GM19023 (cell line): ENCODE results near the gene SLN.
"Not testable (repeated sequence)": the region's sequence is repeated elsewhere in the genome, so short reads cannot be mapped to it uniquely, and the experiment has no call there.

Source experiments
- ATAC-seq: cut with Tn5 transposase; IDR thresholded peaks from one replicate; pipeline ENCODE4 v1.9.1; 2021; ENCODE audit warnings: mild to moderate bottlenecking, moderate library complexity; ENCODE audit not compliant: unreplicated experiment

SLN gene

DNA sequence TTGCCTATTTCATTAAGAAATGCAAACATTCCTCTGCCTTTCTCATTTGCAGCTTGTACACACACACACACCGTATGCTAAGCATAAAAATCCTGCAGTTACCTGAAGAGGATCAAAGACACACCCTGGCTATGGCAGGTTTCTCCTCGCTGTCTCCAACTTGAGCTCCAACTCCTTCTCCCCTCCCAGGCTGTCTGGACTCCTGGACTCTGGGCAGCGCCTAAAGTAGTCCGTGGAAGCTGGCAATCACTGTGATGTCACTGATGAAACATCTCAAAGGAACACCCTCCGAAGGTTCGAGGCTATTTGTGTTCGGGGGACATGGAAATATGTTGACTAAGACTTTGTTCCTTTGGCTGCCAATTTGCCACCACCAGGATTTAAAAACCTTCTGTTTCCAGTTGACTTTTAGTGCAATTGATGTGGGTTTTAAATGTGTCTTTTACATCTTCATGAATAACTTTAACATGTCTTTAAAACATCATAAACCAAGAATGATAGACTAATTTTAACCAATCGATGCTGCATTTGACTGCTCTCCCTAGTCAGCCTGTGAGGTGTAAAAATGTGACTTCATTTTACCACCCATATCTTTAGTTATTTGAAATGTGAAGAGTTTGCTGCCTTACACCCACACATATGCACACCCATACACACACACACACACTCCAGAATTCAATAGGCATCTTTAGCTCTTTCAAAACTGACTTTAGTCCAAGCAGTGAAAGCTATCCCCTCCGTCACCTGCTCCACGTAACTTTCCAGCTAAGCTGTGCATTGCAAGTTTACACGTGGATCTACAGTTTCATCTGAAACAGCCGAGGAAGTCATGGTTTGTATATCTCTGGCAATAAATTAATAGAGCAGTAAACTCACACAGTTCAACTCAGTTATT, at the start of gene SLN:
Gene SLN, minus strand, starts transcription at position 196 of the 895 bp plus-strand sequence.
- ATAC-seq: no peak

DNA sequence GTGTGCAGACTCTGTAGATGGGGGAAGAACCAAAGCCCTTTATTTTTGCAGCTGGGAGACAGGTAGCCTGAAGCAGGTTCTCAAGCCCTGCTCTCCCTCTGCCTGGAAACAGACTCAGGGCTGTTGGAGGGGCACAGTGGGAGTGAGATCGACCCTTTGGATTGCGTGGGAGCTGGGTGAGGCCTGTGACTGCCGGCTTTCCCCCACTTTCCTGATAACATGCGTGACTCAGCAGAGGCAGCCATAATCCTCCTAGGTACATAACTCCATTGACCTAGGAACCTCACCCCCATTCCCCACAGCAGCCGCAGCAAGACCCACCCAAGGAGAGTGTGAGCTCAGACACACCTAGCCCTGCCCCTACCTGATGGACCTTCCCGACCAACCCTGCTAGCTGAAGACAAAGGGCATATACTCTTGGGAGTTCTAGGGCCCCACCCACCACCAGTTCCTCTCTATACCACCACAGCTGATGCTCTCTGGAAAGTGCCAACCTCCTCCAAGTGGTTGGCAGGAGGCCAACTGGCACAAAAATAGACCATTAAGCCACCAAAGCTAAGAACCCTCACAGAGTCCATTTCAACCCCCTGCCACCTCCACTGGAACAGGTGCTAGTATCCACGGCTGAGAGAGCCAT, 47.0 kb upstream of the SLN start:
- ATAC-seq: not testable (repeated sequence)

DNA sequence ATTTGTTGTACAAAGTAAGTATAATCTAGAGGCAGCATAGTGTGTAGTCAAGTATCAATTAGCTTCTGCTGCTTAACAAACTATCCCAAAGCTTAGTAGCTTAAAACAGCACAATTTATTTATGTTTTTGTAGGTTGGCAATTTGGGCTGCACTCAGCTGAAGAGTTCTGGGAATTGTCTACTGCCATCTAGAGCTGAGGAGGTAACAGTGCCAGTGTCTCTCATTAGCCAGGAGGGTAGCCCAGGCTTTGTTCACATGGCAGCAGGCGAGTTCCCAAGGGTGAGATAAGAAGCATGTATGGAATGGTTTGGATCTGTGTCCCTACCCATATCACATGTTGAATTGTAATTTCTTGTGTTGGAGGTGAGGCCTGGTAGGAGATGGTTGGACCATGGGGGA, 45.8 kb upstream of the SLN start:
- no peak for ATAC-seq

GRCh38 chr11:107756553-107756952, 44.7 kb upstream of the SLN start:
- ATAC-seq: no peak

- ATAC-seq: no peak
These were observed 41.3 kb upstream of the SLN start for GRCh38 chr11:107752949-107753822.

GRCh38 chr11:107752508-107752907, 40.7 kb upstream of the SLN start:
- no peak for ATAC-seq

GRCh38 chr11:107751082-107751481, 39.2 kb upstream of the SLN start:
- no peak for ATAC-seq

- ATAC-seq: no peak
These were observed 38.5 kb upstream of the SLN start for GRCh38 chr11:107750313-107750712.

DNA sequence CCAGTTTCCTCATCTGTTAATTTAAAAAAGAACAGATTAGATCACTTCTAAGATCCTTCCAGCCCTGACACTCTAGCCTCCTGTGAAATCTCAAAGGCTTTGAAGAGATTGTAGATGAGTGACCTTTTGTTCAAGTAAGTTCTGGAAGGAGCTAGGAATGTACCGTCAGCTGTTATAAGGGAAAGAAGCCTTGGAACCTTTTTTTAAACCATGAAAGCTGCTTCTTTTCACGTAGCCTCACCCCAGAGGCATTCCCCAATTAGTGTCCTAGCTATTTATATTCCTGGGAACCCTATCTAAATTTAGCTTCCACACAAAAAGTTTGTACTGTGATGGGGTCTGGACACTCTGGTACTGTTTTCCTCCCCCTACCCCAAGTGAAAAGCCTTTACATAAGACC, 35.8 kb upstream of the SLN start:
- no peak for ATAC-seq

DNA sequence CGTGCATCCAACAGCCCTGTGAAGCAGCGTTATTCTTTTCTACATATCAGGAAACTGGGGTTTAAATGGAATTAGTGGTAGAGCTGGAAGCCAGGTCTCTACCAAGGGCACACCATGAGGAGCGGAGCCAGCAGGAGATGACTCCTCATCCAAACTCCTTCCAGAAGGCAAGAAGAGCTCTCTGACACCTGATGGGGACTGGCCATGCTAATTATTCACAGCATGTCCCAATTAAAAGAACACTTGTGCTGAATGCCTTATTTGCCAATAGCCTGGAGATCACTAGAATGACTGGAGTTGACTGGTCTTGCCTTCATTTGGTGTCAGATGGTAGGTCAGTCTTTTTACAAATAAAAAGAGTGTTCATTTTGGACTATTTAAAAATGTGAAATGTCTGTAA, 32.9 kb upstream of the SLN start:
- no peak for ATAC-seq

DNA sequence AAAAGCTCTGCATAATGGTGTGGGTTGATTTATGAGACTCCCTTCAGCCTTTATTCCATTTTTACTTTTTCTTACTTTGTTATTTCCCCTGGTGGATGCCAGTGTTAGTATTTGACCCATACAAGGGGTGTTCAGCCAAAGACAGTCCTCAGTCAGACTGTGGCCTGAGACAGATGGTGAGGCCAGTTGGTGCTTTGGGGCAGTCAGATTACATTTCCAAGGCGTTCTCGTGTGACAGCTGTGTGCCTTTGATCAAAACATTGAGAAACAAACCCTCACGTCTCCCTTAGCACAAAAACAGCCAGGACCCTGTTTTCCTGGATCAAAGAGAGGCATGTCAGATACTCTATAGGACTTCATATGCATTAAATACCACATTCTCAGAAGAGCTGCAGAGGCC, 31.3 kb upstream of the SLN start:
- ATAC-seq: no peak

DNA sequence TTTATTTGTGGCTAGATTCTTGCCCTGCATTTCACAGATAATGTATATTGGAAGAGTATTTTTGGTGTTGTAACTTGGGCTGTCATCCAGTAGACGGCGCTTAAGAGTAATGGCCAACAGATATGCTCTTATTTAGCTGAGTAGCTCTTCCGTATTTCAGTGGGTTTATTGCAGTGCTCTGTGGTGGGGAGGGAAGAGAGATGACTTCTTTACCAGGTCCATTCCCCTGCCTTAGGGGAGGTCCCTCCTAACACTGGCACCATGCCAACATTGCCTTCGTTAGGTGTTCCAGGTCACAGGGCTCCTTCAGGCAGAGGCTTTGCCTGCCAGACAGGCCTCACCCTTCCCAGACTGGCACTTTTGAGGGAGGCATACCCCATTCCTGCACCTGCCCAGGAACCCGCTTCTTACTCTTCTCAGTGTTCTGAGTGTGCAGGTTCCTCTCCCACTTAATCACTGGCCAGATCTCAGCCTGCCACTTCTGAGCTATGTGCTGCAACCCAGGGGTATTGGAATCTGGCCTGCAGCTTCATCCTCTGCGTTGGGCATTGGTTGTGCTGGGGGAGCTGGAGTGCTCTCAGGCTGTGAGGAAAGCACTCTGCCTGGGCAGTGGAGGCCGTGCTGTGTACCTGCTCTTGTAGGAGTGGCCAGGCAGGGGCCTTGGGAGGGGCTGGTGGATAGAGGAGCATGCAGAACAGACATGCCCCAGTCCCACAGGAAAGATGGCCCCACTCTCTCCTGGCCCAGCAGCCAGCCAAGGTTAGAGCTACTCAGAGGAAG, 29.4 kb upstream of the SLN start:
- peak; percentile 89 for ATAC-seq

DNA sequence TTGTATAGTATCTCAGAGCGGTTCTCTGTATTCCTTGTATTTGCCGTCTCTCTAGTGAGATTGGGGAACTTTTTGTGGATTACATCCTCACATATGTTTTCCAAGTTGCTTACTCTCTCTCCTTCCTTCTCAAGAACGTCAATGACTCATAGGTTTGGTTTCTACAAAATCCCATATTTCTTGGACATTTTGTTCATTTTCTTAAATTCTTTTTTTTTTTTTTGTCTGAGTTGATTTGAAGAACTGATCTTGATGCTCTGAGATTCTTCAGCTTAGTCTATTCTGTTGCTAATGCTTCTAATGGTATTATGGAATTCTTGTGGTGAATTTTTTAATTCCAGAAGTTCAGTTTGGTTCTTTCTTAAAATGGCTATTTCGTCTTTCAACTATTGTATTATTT, 28.4 kb upstream of the SLN start:
- ATAC-seq: no peak

DNA sequence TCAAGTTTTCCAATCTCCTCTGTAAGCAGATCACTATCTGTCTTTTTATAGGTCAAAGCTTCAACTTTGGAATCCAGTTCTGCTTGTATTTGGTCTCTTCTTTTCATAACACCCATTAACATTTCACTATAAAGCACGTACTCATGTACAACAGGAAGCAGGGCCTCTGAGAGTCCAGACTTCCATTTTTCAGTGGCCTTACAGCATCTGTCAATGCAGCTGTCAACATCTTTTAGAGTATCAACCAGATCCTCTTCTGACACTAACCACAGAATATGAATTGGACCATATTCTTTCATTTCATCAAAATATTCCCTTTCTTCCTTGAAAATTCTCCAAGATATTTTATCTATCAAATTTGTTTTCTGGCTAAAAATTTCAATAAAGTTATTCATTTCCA, 24.7 kb upstream of the SLN start:
- no peak for ATAC-seq

- peak; percentile 52 for ATAC-seq
These were observed 21.7 kb upstream of the SLN start for GRCh38 chr11:107733518-107733917.

GRCh38 chr11:107732689-107733051, 20.8 kb upstream of the SLN start:
- ATAC-seq: peak; percentile 6

DNA sequence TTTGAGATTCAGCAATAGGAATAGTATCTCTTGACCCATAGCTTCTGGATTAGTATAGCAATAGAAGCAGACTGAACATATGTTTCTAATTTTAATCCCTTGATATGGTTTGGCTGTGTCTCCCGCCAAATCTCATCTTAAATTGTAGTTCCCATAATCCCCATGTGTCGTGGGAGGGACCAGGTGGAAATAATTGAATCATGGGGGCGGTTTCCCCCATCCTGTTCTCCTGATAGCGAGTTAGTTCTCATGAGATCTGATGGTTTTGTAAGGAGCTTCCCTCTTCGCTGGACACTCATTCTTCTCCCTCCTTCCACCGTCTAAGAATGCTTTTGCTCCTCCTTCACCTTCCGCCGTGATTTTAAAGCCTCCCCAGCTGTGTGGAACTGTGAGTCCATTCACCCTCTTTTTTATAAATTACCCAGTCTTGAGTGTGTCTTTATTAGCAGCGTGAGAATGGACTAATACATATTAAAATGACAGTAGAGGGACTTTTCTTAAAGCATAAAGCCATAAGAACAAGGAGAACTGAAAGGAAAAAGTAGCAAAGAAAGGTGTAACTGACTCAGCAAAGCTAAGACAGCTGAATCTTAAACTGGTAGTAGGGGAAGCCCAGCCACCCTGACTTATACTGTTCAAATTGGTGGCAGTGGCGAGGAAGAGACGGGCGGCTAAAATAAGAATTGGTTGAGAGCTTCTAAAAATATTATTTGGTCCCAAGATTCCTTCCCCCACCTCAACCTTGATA, 20.3 kb upstream of the SLN start:
- ATAC-seq: peak; percentile 75

DNA sequence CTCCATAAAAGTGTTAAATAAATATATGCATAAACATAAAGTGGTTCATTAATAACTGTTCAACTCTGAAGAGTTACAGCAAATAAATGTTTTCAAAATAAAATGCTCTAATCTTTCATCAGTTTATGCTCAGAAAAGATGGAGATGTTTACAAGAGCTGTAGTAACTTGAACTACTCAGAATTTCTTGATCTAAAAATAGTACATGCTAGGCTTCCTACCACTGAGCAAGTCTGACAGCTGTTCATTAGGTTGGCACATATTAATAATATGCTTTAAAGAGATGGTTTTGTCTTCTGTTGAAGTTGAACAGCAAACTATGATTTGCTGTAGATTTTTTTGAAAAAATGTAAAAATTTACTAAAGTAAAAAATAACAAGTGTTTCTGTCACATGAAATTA, 10.8 kb upstream of the SLN start:
- ATAC-seq: no peak

GRCh38 chr11:107721207-107721606, 9.4 kb upstream of the SLN start:
- ATAC-seq: no peak

GRCh38 chr11:107720303-107720774, 8.5 kb upstream of the SLN start:
- ATAC-seq: no peak
